Measurements from ENCODE around the gene EVA1A. TPM values are rescaled to one million over a fixed set of nuclear protein-coding genes. Genes with fewer than 3 reads are reported as not detected.

EVA1A gene
- total RNA-seq, 2 experiments from 2014 or later = not detected

DNA sequence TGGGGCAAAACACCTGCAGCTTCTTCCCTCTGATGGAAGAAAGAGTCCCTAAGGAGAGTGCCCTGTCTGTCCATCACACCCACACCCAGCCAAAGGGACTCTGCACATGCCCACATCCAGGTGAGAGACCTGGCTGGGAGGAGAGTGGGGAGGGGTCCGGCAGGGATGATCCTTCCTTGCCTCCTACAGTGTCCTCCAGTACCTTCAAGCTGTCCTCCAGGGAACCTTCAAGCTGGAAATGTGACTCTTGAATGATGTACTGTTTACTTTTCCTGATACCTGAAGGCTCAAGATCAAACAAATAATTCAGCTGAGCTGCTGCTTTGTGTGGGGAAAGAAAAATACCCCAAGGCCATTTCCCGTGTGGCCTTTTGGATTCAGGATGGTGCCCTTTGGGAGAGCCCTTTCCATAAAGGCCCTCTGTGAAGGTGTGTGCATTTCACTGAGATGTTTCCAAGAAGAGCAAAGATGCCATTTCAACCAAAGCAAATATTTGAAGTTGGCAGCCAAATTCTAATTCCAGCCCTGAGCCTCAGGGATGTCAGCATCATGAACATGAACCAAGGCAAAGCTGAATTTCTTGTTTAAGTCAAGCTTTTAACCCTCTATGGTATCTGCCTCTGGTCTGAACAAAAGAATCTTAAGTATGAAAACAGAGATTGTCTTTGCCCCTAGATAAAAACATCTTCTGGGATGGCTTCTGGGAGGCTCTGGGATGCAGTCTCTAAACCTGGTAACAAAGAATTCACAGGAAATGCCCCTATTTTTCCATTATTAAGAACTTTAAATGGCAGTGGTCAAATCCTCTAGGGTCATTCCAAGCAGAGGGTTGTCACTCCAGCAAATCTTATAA lies 11.1 kb downstream of the EVA1A start:
- H4K20me1 ChIP-seq (ENCODE audit: insufficient read depth, low read length) = no peaks in the 10 kb centered on the region
- TF ChIP-seq EZH2phosphoT487 (IDR thresholded peaks at IDR 0.05; ENCODE audit: borderline replicate concordance, low read depth, low read length) = no peak
- no TSS peak for BruUV-seq (replicated peaks)
- no peak overlapping the region for H2AFZ ChIP-seq (ENCODE audit: low read length)
- ChIA-PET POLR2A (interaction anchor here (0.6 kb wide), 1 partner anchor 79 kb away, joined by 4 read pairs; no protein-coding TSS in a partner anchor), CTCF (ENCODE audit: unreplicated experiment) (no interaction called here)
- H3K9me2 ChIP-seq (ENCODE audit: insufficient read depth, low read length) = no peaks in the 10 kb centered on the region
- intact Hi-C loops (cut with micrococcal nuclease; ENCODE audit: unreplicated experiment) = no loop called here
- no peaks in the 10 kb centered on the region for H3K9me3 ChIP-seq (ENCODE audit: low read length)
- H3K4me3 ChIP-seq (ENCODE audit: low read depth, low read length, poor library complexity, severe bottlenecking) = no peak overlapping the region
- H3K4me1 ChIP-seq (ENCODE audit: insufficient read depth, low read length, poor library complexity, severe bottlenecking) = no peaks in the 10 kb centered on the region
- no peak overlapping the region for H3K4me2 ChIP-seq (ENCODE audit: low read length)
- H3K36me3 ChIP-seq (ENCODE audit: insufficient read depth, low read length) = no peaks in the 10 kb centered on the region
- DNase-seq (ENCODE audit: low spot score) = no peak
- no peaks in the 10 kb centered on the region for H3K79me2 ChIP-seq (ENCODE audit: insufficient read depth, low read depth, low read length)
- no peak overlapping the region for H3K27ac ChIP-seq (ENCODE audit: low read depth, low read length, poor library complexity, severe bottlenecking)

GRCh38 chr2:75548036-75548573 lies 12.6 kb downstream of the EVA1A start:
- Histone ChIP-seq H3K36me3 (ENCODE audit: insufficient read depth, low read length) (no peaks in the 10 kb centered on the region), H4K20me1 (ENCODE audit: insufficient read depth, low read length) (no peaks in the 10 kb centered on the region), H3K4me2 (ENCODE audit: low read length) (no peak overlapping the region), H3K9me3 (ENCODE audit: low read length) (no peaks in the 10 kb centered on the region), H2AFZ (ENCODE audit: low read length) (no peak overlapping the region), H3K9me2 (ENCODE audit: insufficient read depth, low read length) (no peaks in the 10 kb centered on the region), H3K27ac (ENCODE audit: low read depth, low read length, poor library complexity, severe bottlenecking) (no peak overlapping the region), H3K4me1 (ENCODE audit: insufficient read depth, low read length, poor library complexity, severe bottlenecking) (no peaks in the 10 kb centered on the region), H3K79me2 (ENCODE audit: insufficient read depth, low read depth, low read length) (no peaks in the 10 kb centered on the region), H3K4me3 (ENCODE audit: low read depth, low read length, poor library complexity, severe bottlenecking) (no peak overlapping the region)
- ChIA-PET POLR2A (no interaction called here), CTCF (ENCODE audit: unreplicated experiment) (no interaction called here)
- TF ChIP-seq EZH2phosphoT487 (IDR thresholded peaks at IDR 0.05; ENCODE audit: borderline replicate concordance, low read depth, low read length) = no peak
- no peak for TF ChIP-seq CTCF (conservative IDR thresholded peaks at IDR 0.05; ENCODE audit: low read length)
- intact Hi-C loops (cut with micrococcal nuclease; ENCODE audit: unreplicated experiment) = no loop called here
- DNase-seq (ENCODE audit: low spot score) = peak; percentile 4
- no TSS peak for BruUV-seq (replicated peaks)

- BruUV-seq (replicated peaks) = no TSS peak
- no peaks in the 10 kb centered on the region for H4K20me1 ChIP-seq (ENCODE audit: insufficient read depth, low read length)
- ChIA-PET POLR2A (no interaction called here), CTCF (ENCODE audit: unreplicated experiment) (no interaction called here)
- H3K4me3 ChIP-seq (ENCODE audit: low read depth, low read length, poor library complexity, severe bottlenecking) = no peak overlapping the region
- no peak overlapping the region for H3K4me2 ChIP-seq (ENCODE audit: low read length)
- no peak for TF ChIP-seq CTCF (conservative IDR thresholded peaks at IDR 0.05; ENCODE audit: low read length)
- TF ChIP-seq EZH2phosphoT487 (IDR thresholded peaks at IDR 0.05; ENCODE audit: borderline replicate concordance, low read depth, low read length) = no peak
- no peak overlapping the region for H2AFZ ChIP-seq (ENCODE audit: low read length)
- no peak overlapping the region for H3K27ac ChIP-seq (ENCODE audit: low read depth, low read length, poor library complexity, severe bottlenecking)
- H3K36me3 ChIP-seq (ENCODE audit: insufficient read depth, low read length) = no peaks in the 10 kb centered on the region
- intact Hi-C loops (cut with micrococcal nuclease; ENCODE audit: unreplicated experiment) = no loop called here
- H3K79me2 ChIP-seq (ENCODE audit: insufficient read depth, low read depth, low read length) = no peaks in the 10 kb centered on the region
- no peak for DNase-seq (ENCODE audit: low spot score)
- H3K9me3 ChIP-seq (ENCODE audit: low read length) = no peaks in the 10 kb centered on the region
- H3K9me2 ChIP-seq (ENCODE audit: insufficient read depth, low read length) = no peaks in the 10 kb centered on the region
- no peaks in the 10 kb centered on the region for H3K4me1 ChIP-seq (ENCODE audit: insufficient read depth, low read length, poor library complexity, severe bottlenecking)
Measured at GRCh38 chr2:75547345-75548035, 13.2 kb downstream of the EVA1A start.
